D721Med (cell line): ENCODE measurements around the gene KLHL26.

ENCODE experiments used
- DNase-seq: peaks from one replicate; pipeline ENCODE4 v3.0.0; 2011; ENCODE audit warnings: low spot score; ENCODE audit not compliant: insufficient read length
- FAIRE-seq: peaks from 2 replicates; lab custom pipeline; 2011; peaks lifted over from hg19 to GRCh38; lab: Jason Lieb, UNC
- CTCF ChIP-seq: IDR thresholded peaks from 2 replicates; pipeline ENCODE4 v1.5.1; 2012; ENCODE audit warnings: mild to moderate bottlenecking, control low read depth; ENCODE audit not compliant: insufficient read depth; ENCODE audit errors: missing control alignments

Gene KLHL26

GRCh38 chr19:18663940-18664530 lies 27.2 kb downstream of the KLHL26 start:
- no peak for TF ChIP-seq CTCF
- FAIRE-seq = no peak

GRCh38 chr19:18665771-18666202 lies 29.0 kb downstream of the KLHL26 start:
- no peak for DNase-seq
- no peak for FAIRE-seq
- no peak for TF ChIP-seq CTCF

More at GRCh38 chr19:18663940-18664530, 27.2 kb downstream of the KLHL26 start:
- DNase-seq = no peak

GRCh38 chr19:18666317-18666716 lies 29.5 kb downstream of the KLHL26 start:
- no peak for DNase-seq
- FAIRE-seq = no peak
- no peak for TF ChIP-seq CTCF

GRCh38 chr19:18666784-18667183 lies 30.0 kb downstream of the KLHL26 start:
- FAIRE-seq (no peak), DNase-seq (no peak)
- no peak for TF ChIP-seq CTCF

GRCh38 chr19:18667531-18668251 lies 30.9 kb downstream of the KLHL26 start:
- FAIRE-seq (no peak), DNase-seq (no peak)
- no peak for TF ChIP-seq CTCF

- no peak for TF ChIP-seq CTCF
- no peak for DNase-seq
- FAIRE-seq = no peak
Measured at GRCh38 chr19:18668252-18668631, 31.4 kb downstream of the KLHL26 start.

GRCh38 chr19:18668744-18669523 lies 32.1 kb downstream of the KLHL26 start:
- no peak for DNase-seq
- no peak for FAIRE-seq
- TF ChIP-seq CTCF = no peak
